ENCODE results near the gene BOD1.

Gene BOD1

GRCh38 chr5:173616577-173617118 lies at the start of gene BOD1:
TSS of gene BOD1 (minus strand) at chr5:173616650. CDS start at chr5:173616436, 214 bp downstream.
- peak; percentile 87 for DNase-seq

GRCh38 chr5:173665326-173665725 lies 48.9 kb upstream of the BOD1 start:
- no peak for DNase-seq

- no peak for DNase-seq
Measured at GRCh38 chr5:173664154-173664526, 47.7 kb upstream of the BOD1 start.

- DNase-seq = no peak
Measured at GRCh38 chr5:173663352-173664153, 47.1 kb upstream of the BOD1 start.

- DNase-seq = no peak
Measured at GRCh38 chr5:173662581-173663351, 46.3 kb upstream of the BOD1 start.

- no peak for DNase-seq
Measured at GRCh38 chr5:173660481-173661280, 44.2 kb upstream of the BOD1 start.

GRCh38 chr5:173659423-173659822 lies 43.0 kb upstream of the BOD1 start:
- no peak for DNase-seq

GRCh38 chr5:173657741-173658356 lies 41.4 kb upstream of the BOD1 start:
- no peak for DNase-seq

- DNase-seq = no peak
Measured at GRCh38 chr5:173655196-173655797, 38.8 kb upstream of the BOD1 start.

- no peak for DNase-seq
Measured at GRCh38 chr5:173653822-173654523, 37.5 kb upstream of the BOD1 start.

- no peak for DNase-seq
Measured at GRCh38 chr5:173648308-173648866, 31.9 kb upstream of the BOD1 start.

- DNase-seq = no peak
Measured at GRCh38 chr5:173646692-173647091, 30.2 kb upstream of the BOD1 start.

GRCh38 chr5:173645890-173646574 lies 29.6 kb upstream of the BOD1 start:
- no peak for DNase-seq

- DNase-seq = no peak
Measured at GRCh38 chr5:173645437-173645807, 29.0 kb upstream of the BOD1 start.

- DNase-seq = no peak
Measured at GRCh38 chr5:173644673-173645436, 28.4 kb upstream of the BOD1 start.

GRCh38 chr5:173643964-173644363 lies 27.5 kb upstream of the BOD1 start:
- no peak for DNase-seq

GRCh38 chr5:173642895-173643481 lies 26.5 kb upstream of the BOD1 start:
- DNase-seq = no peak

- no peak for DNase-seq
Measured at GRCh38 chr5:173642191-173642816, 25.9 kb upstream of the BOD1 start.
